DND-41 (cell line): Measurements from ENCODE around the gene RNF130.

Source experiments
- CTCF ChIP-seq: IDR thresholded peaks from 2 replicates; pipeline ENCODE4 v1.5.1; 2012; ENCODE audit warnings: borderline replicate concordance, low read length, moderate library complexity, mild to moderate bottlenecking; ENCODE audit not compliant: poor library complexity, severe bottlenecking; ENCODE audit errors: extremely low read depth
- EZH2 ChIP-seq: IDR thresholded peaks from 3 replicates; pipeline ENCODE4 v1.6.1; 2012; ENCODE audit warnings: borderline replicate concordance, low read depth, mild to moderate bottlenecking, moderate library complexity, low read length, inconsistent platforms; ENCODE audit not compliant: severe bottlenecking

- TF ChIP-seq CTCF = no peak
- TF ChIP-seq EZH2 = no peak
Measured at GRCh38 chr5:179954434-179954833, 117.1 kb downstream of the RNF130 start.
